GM12864 (cell line): Measurements from ENCODE around the gene UBE2D4.
A peak's percentile ranks its signal among the peaks of the same experiment; 100 is the strongest.
"Not testable (repeated sequence)": the region's sequence is repeated elsewhere in the genome, so short reads cannot be mapped to it uniquely, and the experiment has no call there.

Experiments used
- DNase-seq: peaks from one replicate; pipeline ENCODE4 v3.0.0-alpha.2; 2011; ENCODE audit warnings: low read depth
- H3K4me3 ChIP-seq: 2 replicates; pipeline ENCODE4 v1.5.1; 2011; ENCODE audit warnings: mild to moderate bottlenecking, low read depth, low read length, control low read depth
- TF ChIP-seq, protein P1 (sequence below): IDR thresholded peaks from 2 replicates; pipeline ENCODE4 v1.5.1; 2011; ENCODE audit warnings: low read depth, mild to moderate bottlenecking, moderate library complexity, low read length, control low read depth, inconsistent platforms; ENCODE audit errors: missing control alignments

UBE2D4 gene

DNA sequence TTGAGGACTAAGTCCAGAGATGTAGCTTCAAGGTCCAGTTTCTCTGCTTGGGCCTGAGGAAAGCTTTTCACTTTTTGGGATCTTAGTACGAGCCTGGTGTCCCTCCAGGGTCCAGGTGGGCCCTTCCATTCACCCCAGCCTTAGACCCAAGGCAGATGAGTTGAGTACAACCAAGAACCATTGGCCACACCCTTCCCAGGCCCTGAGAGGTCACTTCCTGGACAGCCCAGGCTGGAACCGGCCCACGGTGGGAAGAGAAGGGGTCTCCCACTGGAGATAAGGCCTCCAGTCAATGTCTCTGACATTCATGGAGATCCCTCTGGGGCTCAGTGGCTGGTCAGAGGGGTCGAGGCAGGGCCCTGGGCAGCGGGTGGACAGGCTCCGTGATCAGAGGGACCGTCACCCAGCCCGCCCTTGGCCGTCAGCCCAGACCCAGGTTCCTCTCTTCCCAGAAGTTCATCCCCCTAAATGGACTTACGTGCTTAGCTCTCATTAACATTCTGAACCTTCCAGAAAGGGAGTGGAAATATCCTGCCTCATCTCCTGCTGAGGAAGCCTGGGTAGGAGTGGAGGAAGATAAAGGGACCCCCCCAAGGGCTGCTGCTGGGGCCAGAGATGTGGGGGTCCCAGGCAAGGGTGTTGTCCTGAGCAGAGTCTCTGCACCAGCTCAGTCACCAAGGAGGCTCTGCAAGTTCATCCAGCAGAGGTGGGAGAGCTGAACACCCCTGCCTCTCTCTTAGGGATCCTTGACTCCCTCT, 48.7 kb downstream of the UBE2D4 start:
- not testable (repeated sequence) for DNase-seq, H3K4me3 ChIP-seq

DNA sequence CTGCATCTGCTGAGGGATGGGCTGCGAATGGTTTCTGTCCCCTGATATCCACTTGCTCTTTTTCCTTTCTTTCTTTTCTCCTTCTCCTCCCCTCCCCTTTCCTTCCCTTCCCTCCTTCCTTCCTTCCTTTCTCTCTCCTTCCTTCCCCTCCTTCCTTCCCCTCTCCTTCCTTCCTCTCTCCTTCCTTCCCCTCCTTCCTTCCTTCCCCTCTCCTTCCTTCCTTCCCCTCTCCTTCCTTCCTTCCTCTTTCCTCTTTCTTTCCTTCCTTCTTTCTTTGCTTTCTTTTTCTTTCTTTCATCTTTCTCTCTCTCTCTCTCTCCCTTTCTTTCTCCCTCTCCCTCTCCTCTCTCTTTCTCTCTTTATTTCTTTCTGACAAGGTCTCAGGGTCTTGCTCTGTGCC, 51.3 kb downstream of the UBE2D4 start:
- no peak overlapping the region for H3K4me3 ChIP-seq
- DNase-seq, result no peak
- TF ChIP-seq, protein P1, sequence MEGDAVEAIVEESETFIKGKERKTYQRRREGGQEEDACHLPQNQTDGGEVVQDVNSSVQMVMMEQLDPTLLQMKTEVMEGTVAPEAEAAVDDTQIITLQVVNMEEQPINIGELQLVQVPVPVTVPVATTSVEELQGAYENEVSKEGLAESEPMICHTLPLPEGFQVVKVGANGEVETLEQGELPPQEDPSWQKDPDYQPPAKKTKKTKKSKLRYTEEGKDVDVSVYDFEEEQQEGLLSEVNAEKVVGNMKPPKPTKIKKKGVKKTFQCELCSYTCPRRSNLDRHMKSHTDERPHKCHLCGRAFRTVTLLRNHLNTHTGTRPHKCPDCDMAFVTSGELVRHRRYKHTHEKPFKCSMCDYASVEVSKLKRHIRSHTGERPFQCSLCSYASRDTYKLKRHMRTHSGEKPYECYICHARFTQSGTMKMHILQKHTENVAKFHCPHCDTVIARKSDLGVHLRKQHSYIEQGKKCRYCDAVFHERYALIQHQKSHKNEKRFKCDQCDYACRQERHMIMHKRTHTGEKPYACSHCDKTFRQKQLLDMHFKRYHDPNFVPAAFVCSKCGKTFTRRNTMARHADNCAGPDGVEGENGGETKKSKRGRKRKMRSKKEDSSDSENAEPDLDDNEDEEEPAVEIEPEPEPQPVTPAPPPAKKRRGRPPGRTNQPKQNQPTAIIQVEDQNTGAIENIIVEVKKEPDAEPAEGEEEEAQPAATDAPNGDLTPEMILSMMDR, result no peak

DNA sequence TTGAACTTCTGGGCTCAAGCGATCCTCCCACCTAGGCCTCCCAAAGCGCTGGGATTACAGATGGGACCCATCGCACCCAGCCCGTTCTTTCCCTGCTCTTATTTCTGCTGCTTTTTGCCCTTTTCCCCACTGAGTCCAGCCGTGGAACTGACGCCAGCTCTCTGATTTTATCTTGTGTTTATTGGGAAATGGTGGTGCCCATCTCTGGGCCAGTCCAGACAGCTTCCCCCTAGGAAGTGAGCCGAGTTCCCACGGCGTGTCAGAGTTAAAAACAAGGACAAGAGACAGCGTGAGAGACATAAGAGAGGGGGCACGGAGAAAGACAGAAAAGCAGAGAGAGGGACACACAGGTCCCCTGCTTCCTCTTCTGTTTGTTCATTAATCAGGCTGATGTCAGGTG, 51.9 kb downstream of the UBE2D4 start:
- not testable (repeated sequence) for H3K4me3 ChIP-seq, DNase-seq

DNA sequence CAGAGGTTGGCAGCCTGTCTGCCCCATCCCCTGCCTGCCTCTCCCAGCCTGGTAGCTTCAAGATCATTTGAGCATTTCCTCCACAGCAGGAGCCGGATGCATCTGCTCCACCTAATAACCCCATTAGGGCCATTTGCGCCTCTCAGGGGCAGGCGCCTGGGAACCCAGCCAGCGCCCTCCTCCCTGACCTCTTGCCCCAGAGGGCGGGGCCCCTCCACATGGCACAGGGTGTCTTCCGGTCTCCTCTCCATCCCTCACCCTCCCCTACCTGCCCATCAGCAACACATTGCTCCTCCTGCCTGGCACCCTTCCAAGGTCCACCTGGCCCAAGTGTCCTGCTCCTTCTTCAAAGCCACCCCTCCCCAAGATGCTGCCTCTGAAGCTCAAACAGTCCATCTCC, 56.6 kb downstream of the UBE2D4 start:
- DNase-seq, H3K4me3 ChIP-seq: not testable (repeated sequence)

DNA sequence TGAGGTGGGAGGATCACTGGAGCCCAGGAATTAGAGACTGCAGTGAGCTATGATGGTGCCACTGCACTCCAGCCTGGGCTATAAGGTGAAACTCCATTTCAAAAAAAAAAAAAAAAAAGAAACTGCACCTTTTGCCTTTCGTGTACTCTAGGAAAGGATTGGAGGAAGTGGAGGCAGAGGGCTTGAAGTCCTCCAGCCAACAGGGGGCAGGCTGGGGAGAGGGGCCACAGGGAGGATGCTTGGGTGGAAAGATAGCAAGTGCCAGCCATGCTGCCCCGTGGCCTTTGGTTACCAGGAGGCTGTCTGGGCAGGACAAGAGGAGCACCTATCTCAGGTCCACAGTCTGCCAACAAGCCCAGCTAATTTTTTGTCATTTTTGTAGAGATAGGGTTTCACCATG, 57.5 kb downstream of the UBE2D4 start:
- not testable (repeated sequence) for DNase-seq, H3K4me3 ChIP-seq

DNA sequence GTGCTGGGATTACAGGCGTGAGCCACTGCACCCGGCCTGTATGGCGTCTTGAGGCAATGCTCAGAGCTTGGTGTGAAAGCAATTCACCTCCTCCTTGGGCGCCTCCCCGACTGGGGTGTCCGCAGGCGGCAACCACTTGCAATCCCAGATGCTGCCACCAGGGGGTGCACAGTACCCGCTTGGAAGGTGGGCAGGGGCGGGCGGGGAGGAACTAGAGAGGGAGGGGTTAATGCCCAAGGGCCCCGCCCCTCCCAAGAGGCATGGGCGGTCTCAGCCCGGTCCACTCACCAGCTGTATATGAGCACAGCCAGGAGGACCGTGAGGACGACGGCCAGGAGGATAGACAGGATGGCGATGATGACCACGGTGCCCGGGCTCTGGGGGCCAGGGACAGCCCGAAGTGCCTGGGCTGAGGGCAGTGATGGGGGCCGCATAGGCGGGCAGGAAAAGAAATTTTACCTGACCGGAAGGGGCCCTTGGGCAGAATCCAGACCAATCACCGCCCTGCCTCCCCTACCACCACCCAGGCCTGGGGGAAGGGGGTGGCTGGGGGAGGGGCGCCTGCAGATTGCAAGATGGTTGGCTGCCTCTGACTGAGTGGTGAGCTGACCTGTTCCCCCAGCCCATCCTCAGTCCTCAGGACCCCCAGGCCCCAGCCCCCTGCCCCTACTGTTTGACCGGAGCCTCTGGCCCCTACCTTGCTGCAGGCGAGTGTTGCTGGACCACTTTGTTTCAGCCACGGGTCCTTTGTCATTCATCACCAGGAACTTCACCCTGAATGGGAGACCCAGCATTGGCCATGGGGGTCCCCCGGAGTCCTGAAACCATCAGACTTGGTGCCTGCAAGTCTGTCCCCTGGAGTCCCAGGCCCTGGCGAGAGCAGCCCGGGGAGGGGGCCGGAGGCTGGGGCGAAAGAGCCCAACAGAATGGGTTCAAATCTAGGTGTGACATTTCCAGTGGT, 59.9 kb downstream of the UBE2D4 start:
- TF ChIP-seq, protein P1, result peak; percentile 61
- H3K4me3 ChIP-seq, result not testable (repeated sequence)
- peak; percentile 31 for DNase-seq

DNA sequence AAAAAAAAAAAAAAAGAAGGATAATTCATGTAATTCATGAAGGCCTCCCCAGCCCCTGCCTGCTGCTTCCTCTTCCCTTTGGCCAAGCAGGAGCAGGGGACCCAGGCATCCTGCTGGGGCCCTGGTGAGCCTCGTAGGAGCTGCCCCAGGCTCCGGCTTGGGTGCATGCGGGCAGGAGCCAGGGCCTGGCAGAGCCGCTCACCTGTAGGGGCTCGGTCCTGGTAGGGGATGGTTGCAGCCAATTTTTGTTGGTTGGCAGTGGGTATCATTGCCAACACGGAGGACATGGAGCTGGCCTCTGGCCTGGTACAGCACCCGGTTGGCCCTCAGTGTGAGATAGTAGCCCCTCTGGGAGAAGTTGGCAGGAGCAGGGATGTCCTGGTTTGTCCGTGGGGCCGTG, 61.2 kb downstream of the UBE2D4 start:
- H3K4me3 ChIP-seq, DNase-seq: not testable (repeated sequence)

DNA sequence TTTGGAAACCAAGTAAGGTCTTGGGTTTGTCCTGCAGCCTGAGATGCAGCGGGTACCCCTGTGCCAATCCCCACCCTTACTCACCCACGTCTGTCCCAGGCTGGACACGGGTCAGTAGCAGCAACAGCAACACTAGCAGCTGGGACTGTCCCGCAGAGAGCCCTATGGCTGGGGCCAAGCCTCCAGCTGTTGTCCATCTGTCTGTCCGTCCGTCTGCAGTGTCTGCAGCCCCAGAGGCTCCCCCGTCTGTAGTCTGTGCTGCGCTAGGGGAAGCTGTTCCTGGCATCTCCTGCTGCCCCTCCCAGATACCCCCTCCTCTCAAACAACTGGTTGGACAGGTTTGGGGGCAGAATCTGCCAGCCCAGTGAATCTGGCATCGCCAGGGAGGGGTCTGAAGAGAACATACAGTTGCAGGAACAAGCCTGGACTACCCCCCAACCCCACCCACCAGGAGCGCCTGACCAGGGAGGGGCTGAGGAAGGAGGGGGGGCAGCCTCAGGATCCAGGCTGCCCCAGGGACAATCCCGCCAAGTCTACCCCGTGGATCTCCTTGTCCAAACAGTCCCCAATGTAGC, 63.9 kb downstream of the UBE2D4 start:
- not testable (repeated sequence) for H3K4me3 ChIP-seq, DNase-seq

DNA sequence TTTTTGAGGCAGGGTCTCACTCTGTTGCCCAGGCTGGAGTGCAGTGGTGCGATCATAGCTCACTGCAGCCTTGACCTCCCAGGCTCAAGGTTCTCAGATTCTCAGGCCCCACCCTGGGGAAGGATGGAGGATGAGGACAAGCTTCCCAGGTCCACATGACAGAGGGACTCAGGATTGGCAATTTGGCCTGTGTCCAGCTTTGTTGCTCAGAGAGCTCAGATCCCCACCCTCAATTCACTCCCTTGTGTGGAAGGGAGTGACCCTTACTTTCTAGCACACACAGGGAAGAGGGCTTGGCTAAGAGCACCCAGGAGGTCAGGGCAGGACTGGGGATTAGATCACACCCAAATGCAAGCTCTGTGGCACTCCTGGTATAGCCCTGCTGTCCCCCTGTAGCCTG, 64.6 kb downstream of the UBE2D4 start:
- not testable (repeated sequence) for DNase-seq, H3K4me3 ChIP-seq

DNA sequence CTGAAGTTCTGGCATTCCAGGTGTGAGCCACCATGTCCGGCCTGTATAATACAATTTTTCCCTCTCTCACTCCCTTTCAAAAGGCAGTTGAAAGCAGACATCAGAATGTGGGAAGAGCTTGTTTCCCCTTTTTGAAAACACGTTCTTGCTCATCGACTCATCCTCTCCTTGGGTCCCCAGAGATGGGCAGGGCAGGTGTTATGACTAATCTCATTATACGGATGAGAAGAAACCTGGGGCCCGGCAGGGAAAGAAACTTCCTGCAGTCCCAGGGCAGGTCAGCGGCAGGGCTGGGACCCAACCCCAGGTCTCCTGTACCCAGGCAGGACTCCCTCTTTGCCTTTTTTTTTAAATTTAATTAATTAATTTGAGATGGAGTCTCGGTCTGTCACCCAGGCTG, 66.7 kb downstream of the UBE2D4 start:
- not testable (repeated sequence) for H3K4me3 ChIP-seq
- peak; percentile 48 for DNase-seq

DNA sequence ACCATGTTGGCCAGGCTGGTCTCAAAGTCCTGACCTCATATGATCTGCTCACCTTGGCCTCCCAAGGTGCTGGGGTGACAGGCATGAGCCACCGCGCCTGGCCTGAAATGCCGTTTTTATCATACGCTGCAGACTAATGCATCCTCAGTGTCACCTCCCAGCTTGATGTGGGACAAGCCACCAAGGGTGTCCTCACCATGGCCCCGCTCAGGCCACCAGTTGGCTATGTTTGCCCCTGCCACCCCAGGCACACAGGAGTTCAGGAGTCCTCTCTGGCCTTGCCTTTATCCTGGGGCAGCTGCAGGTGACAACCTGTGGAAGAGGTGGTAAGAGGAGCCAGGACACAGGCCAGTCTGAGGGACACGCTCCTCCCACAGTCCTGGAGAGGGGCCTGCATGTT, 68.4 kb downstream of the UBE2D4 start:
- DNase-seq, result not testable (repeated sequence)

DNA sequence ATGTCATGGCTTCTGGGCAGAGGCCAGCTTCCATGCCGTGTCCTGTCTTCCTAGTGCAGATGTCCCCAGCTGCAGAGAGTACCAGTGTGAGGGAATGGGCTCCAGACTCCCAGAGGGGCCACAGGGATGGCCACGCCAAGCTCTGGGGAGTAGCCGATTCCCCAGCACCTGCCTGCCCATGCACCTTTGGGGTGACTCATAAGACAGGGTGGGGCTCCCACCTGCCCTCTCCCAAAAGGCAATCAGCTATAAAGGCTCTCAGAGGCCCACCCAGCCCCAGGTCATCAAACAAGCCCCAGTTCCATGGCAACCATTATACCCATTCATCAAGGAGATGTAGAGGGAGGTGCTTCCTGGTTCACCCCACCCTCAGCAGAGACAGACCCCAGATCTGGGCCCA, 71.3 kb downstream of the UBE2D4 start, which contains the start of gene SPDYE1:
TSS of gene SPDYE1 (plus strand) at position 366 of the 400 bp plus-strand sequence. CDS start 2,053 bp downstream, outside the sequence.
- H3K4me3 ChIP-seq, DNase-seq: not testable (repeated sequence)

More for the DNA sequence above, 68.4 kb downstream of the UBE2D4 start:
- not testable (repeated sequence) for H3K4me3 ChIP-seq
